IPS-15b (cell line): ENCODE measurements around the gene NELFE.
"Not testable (repeated sequence)": the region's sequence is repeated elsewhere in the genome, so short reads cannot be mapped to it uniquely, and the experiment has no call there.

Experiments
- H3K27me3 ChIP-seq: one replicate; pipeline ENCODE4 v1.6.1; 2013; ENCODE audit warnings: low read length; ENCODE audit not compliant: control insufficient read depth, insufficient read depth
- H3K36me3 ChIP-seq: one replicate; pipeline ENCODE4 v1.6.1; 2013; ENCODE audit warnings: low read length; ENCODE audit not compliant: control insufficient read depth, insufficient read depth
- H3K4me1 ChIP-seq: one replicate; pipeline ENCODE4 v1.6.1; 2013; ENCODE audit warnings: mild to moderate bottlenecking, low read length; ENCODE audit not compliant: control insufficient read depth, insufficient read depth
- H3K4me3 ChIP-seq: one replicate; pipeline ENCODE4 v1.5.1; 2013; ENCODE audit warnings: low read depth, low read length
- H3K9ac ChIP-seq: one replicate; pipeline ENCODE4 v1.6.1; 2013; ENCODE audit warnings: low read depth, mild to moderate bottlenecking, low read length
- H3K9me3 ChIP-seq: one replicate; pipeline ENCODE4 v1.6.1; 2013; ENCODE audit warnings: mild to moderate bottlenecking, low read length; ENCODE audit not compliant: control insufficient read depth, insufficient read depth

NELFE gene

GRCh38 chr6:31989363-31989762 lies 30.6 kb upstream of the NELFE start:
- H3K36me3 ChIP-seq, H3K9ac ChIP-seq, H3K4me3 ChIP-seq, H3K9me3 ChIP-seq, H3K27me3 ChIP-seq, H3K4me1 ChIP-seq: not testable (repeated sequence)

- H3K36me3 ChIP-seq, H3K4me1 ChIP-seq, H3K4me3 ChIP-seq, H3K9me3 ChIP-seq, H3K27me3 ChIP-seq, H3K9ac ChIP-seq: not testable (repeated sequence)
Measured at GRCh38 chr6:31981744-31982143, 23.0 kb upstream of the NELFE start, which contains the start of gene C4A. C4A (plus strand) TSS chr6:31982057; CDS start chr6:31982108, 51 bp downstream.

- H3K4me3 ChIP-seq, H3K36me3 ChIP-seq, H3K9ac ChIP-seq, H3K27me3 ChIP-seq, H3K4me1 ChIP-seq, H3K9me3 ChIP-seq: not testable (repeated sequence)
Measured at GRCh38 chr6:31980998-31981397, 22.2 kb upstream of the NELFE start.

GRCh38 chr6:31980195-31980876 lies 21.6 kb upstream of the NELFE start:
- H3K9me3 ChIP-seq, H3K27me3 ChIP-seq, H3K4me3 ChIP-seq, H3K4me1 ChIP-seq, H3K9ac ChIP-seq, H3K36me3 ChIP-seq: not testable (repeated sequence)

GRCh38 chr6:31979238-31979898 lies 20.6 kb upstream of the NELFE start:
- Histone ChIP-seq H3K4me1 (no peaks in the 10 kb centered on the region), H3K9ac (no peak overlapping the region), H3K4me3 (no peak overlapping the region), H3K36me3 (no peaks in the 10 kb centered on the region), H3K27me3 (no peaks in the 10 kb centered on the region), H3K9me3 (no peaks in the 10 kb centered on the region)

GRCh38 chr6:31978831-31979230 lies 20.1 kb upstream of the NELFE start:
- Histone ChIP-seq H3K4me1 (no peaks in the 10 kb centered on the region), H3K27me3 (no peaks in the 10 kb centered on the region), H3K9ac (no peak overlapping the region), H3K36me3 (no peaks in the 10 kb centered on the region), H3K4me3 (no peak overlapping the region), H3K9me3 (no peaks in the 10 kb centered on the region)

- no peak overlapping the region for H3K4me3 ChIP-seq
- H3K36me3 ChIP-seq: no peaks in the 10 kb centered on the region
- no peaks in the 10 kb centered on the region for H3K9me3 ChIP-seq
- H3K4me1 ChIP-seq: peaks cover under 1% of the 10 kb centered on the region
- H3K27me3 ChIP-seq: no peaks in the 10 kb centered on the region
- H3K9ac ChIP-seq: no peak overlapping the region
Measured at GRCh38 chr6:31977816-31978431, 19.2 kb upstream of the NELFE start.

GRCh38 chr6:31976065-31976464 lies 17.3 kb upstream of the NELFE start:
- H3K27me3 ChIP-seq, H3K9me3 ChIP-seq, H3K4me1 ChIP-seq, H3K9ac ChIP-seq, H3K36me3 ChIP-seq, H3K4me3 ChIP-seq: not testable (repeated sequence)

- peaks cover 3% of the 10 kb centered on the region for H3K4me1 ChIP-seq
- H3K4me3 ChIP-seq: peak overlapping the region; percentile 69
- no peaks in the 10 kb centered on the region for H3K9me3 ChIP-seq
- peaks cover 18% of the 10 kb centered on the region for H3K36me3 ChIP-seq
- no peaks in the 10 kb centered on the region for H3K27me3 ChIP-seq
- peak overlapping the region; percentile 18 for H3K9ac ChIP-seq
Measured at GRCh38 chr6:31972709-31973350, 14.1 kb upstream of the NELFE start.

GRCh38 chr6:31971993-31972708 lies 13.4 kb upstream of the NELFE start, which contains the start of gene DXO:
DXO (minus strand) TSS chr6:31972138; CDS start chr6:31971675, 463 bp downstream.
- peaks cover 3% of the 10 kb centered on the region for H3K4me1 ChIP-seq
- H3K9ac ChIP-seq: peak within 1 kb of the TSS; percentile 68
- no peaks in the 10 kb centered on the region for H3K27me3 ChIP-seq
- H3K36me3 ChIP-seq: peaks cover 23% of the 10 kb centered on the region
- no peaks in the 10 kb centered on the region for H3K9me3 ChIP-seq
- H3K4me3 ChIP-seq: peak within 1 kb of the TSS; percentile 69

- Histone ChIP-seq H3K36me3 (peaks cover 30% of the 10 kb centered on the region), H3K4me1 (peaks cover 3% of the 10 kb centered on the region), H3K27me3 (no peaks in the 10 kb centered on the region), H3K4me3 (peak overlapping the region; percentile 69), H3K9ac (peak overlapping the region; percentile 68), H3K9me3 (no peaks in the 10 kb centered on the region)
Measured at GRCh38 chr6:31971279-31971992, 12.7 kb upstream of the NELFE start.
